Gastrocnemius medialis (tissue), 4 donors: ENCODE data around the gene ERC1.

Experiments used
- CTCF ChIP-seq, 5 experiments: fragments of 450-650 bp in 3 of 5; fragments of 200-600 bp in 2 of 5; sonication (generic) in 2 of 5; IDR thresholded peaks in 4 of 5; conservative IDR thresholded peaks in 1 of 5; 1 replicate in 4 of 5; 2 replicates in 1 of 5; pipeline ENCODE4 v1.5.1; 2016 to 2019; ENCODE audit warnings: antibody characterized with exemption in 5 of 5, mild to moderate bottlenecking in 3 of 5, moderate library complexity in 3 of 5
- POLR2A ChIP-seq, 2 donors: fragments of 450-650 bp; IDR thresholded peaks; one replicate each; pipeline ENCODE4 v1.6.1; 2017; ENCODE audit warnings: antibody characterized with exemption in 2 of 2, mild to moderate bottlenecking in 2 of 2, moderate library complexity in 2 of 2

- TF ChIP-seq CTCF (IDR thresholded peaks at IDR 0.05 in 4 of 5, conservative IDR thresholded peaks at IDR 0.05 in 1 of 5) (no peak), POLR2A (IDR thresholded peaks at IDR 0.05) (no peak)
Observed at GRCh38 chr12:1046727-1047126, 55.7 kb downstream of the ERC1 start.
